ENCODE results near the gene SOBP. TPM values are rescaled to one million over a fixed set of nuclear protein-coding genes. Genes with fewer than 3 reads are reported as not detected.

The SOBP gene
- total and polyA plus RNA-seq, 7 donors, result 5.7 to 27.6 (median 19.5) TPM

GRCh38 chr6:107658920-107659865 is 169.3 kb downstream of the SOBP start:
- DNase-seq (no peak), ATAC-seq (no peak)
- no peaks in the 10 kb centered on the region for H3K36me3 ChIP-seq (ENCODE audit: insufficient read depth in 1 of 2, low read depth in 1 of 2)
- no peaks in the 10 kb centered on the region for H3K27me3 ChIP-seq (ENCODE audit: insufficient read depth in 3 of 3, low read length in 2 of 3)
- H3K4me3 ChIP-seq, result no peak overlapping the region
- H3K9me3 ChIP-seq, result no peaks in the 10 kb centered on the region
- intact Hi-C loops (cut with DNase I), result no loop called here
- H3K4me1 ChIP-seq, result peaks cover 74% of the 10 kb centered on the region
- WGBS, 3 donors, result 70 to 78% (median 72%) methylated on average over 18 of the region's 18 CpGs
- TF ChIP-seq, protein P1, sequence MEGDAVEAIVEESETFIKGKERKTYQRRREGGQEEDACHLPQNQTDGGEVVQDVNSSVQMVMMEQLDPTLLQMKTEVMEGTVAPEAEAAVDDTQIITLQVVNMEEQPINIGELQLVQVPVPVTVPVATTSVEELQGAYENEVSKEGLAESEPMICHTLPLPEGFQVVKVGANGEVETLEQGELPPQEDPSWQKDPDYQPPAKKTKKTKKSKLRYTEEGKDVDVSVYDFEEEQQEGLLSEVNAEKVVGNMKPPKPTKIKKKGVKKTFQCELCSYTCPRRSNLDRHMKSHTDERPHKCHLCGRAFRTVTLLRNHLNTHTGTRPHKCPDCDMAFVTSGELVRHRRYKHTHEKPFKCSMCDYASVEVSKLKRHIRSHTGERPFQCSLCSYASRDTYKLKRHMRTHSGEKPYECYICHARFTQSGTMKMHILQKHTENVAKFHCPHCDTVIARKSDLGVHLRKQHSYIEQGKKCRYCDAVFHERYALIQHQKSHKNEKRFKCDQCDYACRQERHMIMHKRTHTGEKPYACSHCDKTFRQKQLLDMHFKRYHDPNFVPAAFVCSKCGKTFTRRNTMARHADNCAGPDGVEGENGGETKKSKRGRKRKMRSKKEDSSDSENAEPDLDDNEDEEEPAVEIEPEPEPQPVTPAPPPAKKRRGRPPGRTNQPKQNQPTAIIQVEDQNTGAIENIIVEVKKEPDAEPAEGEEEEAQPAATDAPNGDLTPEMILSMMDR (IDR thresholded peaks at IDR 0.05), result no peak
- peak overlapping the region; percentile 94 for H3K27ac ChIP-seq

DNA sequence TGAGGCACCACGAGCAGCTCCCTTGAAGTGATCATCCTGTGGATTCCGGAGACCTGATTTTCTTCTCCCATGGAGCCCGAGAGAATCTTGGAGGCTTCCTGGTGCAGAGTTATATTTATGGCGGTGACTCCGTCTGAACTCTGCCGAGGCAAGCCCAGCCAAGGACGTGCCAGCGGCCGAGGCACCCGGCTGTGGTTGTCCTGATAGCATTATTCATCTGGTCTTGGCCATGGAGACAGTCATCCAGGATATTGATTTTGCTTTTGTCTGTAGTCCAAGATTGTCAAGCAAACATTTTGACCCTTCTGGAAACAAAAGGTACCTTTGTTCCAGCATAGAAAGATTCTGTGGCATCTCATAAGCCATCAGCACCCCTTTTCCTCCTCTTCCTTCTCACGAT is 170.9 kb downstream of the SOBP start:
- intact Hi-C loops (cut with DNase I), result loop anchor here in 1 of 2 donors (5.0 kb wide), 2 partner anchors 124 to 169 kb away; partner anchors contain the start of gene SOBP
- WGBS, 3 donors, result 30 to 60% (median 31%) methylated on average over 11 of the region's 11 CpGs
- no peaks in the 10 kb centered on the region for H3K9me3 ChIP-seq
- peak overlapping the region; percentile 64 for H3K27ac ChIP-seq
- H3K4me1 ChIP-seq, result peaks cover 75% of the 10 kb centered on the region
- H3K27me3 ChIP-seq (ENCODE audit: insufficient read depth in 3 of 3, low read length in 2 of 3), result no peaks in the 10 kb centered on the region
- peak; percentile 79 to 87 (median 85) for ATAC-seq
- TF ChIP-seq, protein P1 (IDR thresholded peaks at IDR 0.05), result no peak
- DNase-seq, result peak; percentile 55 to 73
- no peaks in the 10 kb centered on the region for H3K36me3 ChIP-seq (ENCODE audit: insufficient read depth in 1 of 2, low read depth in 1 of 2)
- H3K4me3 ChIP-seq, result no peak overlapping the region

DNA sequence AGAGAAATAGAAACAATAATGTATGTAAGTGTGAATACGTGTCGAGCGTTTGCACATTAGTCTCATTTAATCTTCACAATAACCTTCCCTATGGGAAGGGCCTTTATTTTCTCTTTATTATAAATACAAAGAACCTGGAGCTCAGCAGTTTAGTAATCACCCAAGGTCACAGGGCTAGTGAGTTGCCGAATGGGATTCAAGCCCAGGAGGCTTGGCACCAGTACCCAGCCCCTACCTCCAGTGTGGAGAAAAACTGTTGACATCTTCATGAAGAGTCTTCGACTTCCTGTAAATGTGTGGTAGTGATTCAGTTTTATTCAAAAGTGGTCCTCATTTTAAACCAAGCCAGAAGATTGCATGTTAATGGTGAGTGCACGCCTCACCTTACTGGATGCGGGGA is 171.4 kb downstream of the SOBP start:
- TF ChIP-seq, protein P1 (IDR thresholded peaks at IDR 0.05), result no peak
- ATAC-seq (no peak), DNase-seq (no peak)
- intact Hi-C loops (cut with DNase I), result loop anchor here in 1 of 2 donors (5.0 kb wide), 2 partner anchors 124 to 169 kb away; partner anchors contain the start of gene SOBP
- WGBS, 3 donors, result 77 to 86% (median 85%) methylated on average over 7 of the region's 7 CpGs
- Histone ChIP-seq H3K27me3 (ENCODE audit: insufficient read depth in 3 of 3, low read length in 2 of 3) (no peaks in the 10 kb centered on the region), H3K4me1 (peaks cover 78% of the 10 kb centered on the region), H3K9me3 (no peaks in the 10 kb centered on the region), H3K27ac (peak overlapping the region; percentile 64), H3K4me3 (no peak overlapping the region), H3K36me3 (ENCODE audit: insufficient read depth in 1 of 2, low read depth in 1 of 2) (no peaks in the 10 kb centered on the region)

GRCh38 chr6:107662333-107662732 is 172.4 kb downstream of the SOBP start:
- WGBS, 3 donors, result 41 to 70% (median 64%) methylated on average over 4 of the region's 4 CpGs
- intact Hi-C loops (cut with DNase I), result loop anchor here in 1 of 2 donors (5.0 kb wide), 2 partner anchors 125 to 170 kb away; partner anchors contain the start of gene SOBP
- H3K27me3 ChIP-seq (ENCODE audit: insufficient read depth in 3 of 3, low read length in 2 of 3), result no peaks in the 10 kb centered on the region
- peaks cover 79% of the 10 kb centered on the region for H3K4me1 ChIP-seq
- ATAC-seq (no peak), DNase-seq (no peak)
- H3K9me3 ChIP-seq, result no peaks in the 10 kb centered on the region
- H3K27ac ChIP-seq, result peak overlapping the region; percentile 25
- H3K4me3 ChIP-seq, result no peak overlapping the region
- no peaks in the 10 kb centered on the region for H3K36me3 ChIP-seq (ENCODE audit: insufficient read depth in 1 of 2, low read depth in 1 of 2)
- TF ChIP-seq, protein P1 (IDR thresholded peaks at IDR 0.05), result no peak
